Iris pigment epithelial cell (primary cell): ENCODE results near the gene KRR1.
"Not testable (repeated sequence)": the region's sequence is repeated elsewhere in the genome, so short reads cannot be mapped to it uniquely, and the experiment has no call there.

Source experiments
- DNase-seq: peaks from one replicate; pipeline ENCODE4 v3.0.0-alpha.2; 2011; ENCODE audit warnings: low read depth

Gene KRR1

GRCh38 chr12:75477137-75477536, 34.3 kb downstream of the KRR1 start:
- no peak for DNase-seq

GRCh38 chr12:75476071-75476470, 35.3 kb downstream of the KRR1 start:
- DNase-seq, result no peak

- DNase-seq, result no peak
Measured at GRCh38 chr12:75474116-75474515, 37.3 kb downstream of the KRR1 start.

GRCh38 chr12:75471902-75472890, 39.2 kb downstream of the KRR1 start:
- DNase-seq, result no peak

- DNase-seq, result no peak
Measured at GRCh38 chr12:75460204-75460603, 51.2 kb downstream of the KRR1 start.

- DNase-seq, result no peak
Measured at GRCh38 chr12:75459755-75460154, 51.7 kb downstream of the KRR1 start.

GRCh38 chr12:75457866-75458265, 53.5 kb downstream of the KRR1 start:
- not testable (repeated sequence) for DNase-seq

GRCh38 chr12:75457191-75457590, 54.2 kb downstream of the KRR1 start:
- DNase-seq, result peak; percentile 27

GRCh38 chr12:75455839-75456238, 55.6 kb downstream of the KRR1 start:
- DNase-seq, result no peak

- peak; percentile 77 for DNase-seq
Measured at GRCh38 chr12:75452675-75453330, 58.6 kb downstream of the KRR1 start.

- peak; percentile 17 for DNase-seq
Measured at GRCh38 chr12:75447691-75448393, 63.6 kb downstream of the KRR1 start.

GRCh38 chr12:75446857-75447256, 64.6 kb downstream of the KRR1 start:
- DNase-seq, result peak; percentile 79

GRCh38 chr12:75445137-75445507, 66.3 kb downstream of the KRR1 start:
- DNase-seq, result not testable (repeated sequence)

GRCh38 chr12:75444429-75445136, 66.8 kb downstream of the KRR1 start:
- DNase-seq, result peak; percentile 64

GRCh38 chr12:75443709-75444108, 67.7 kb downstream of the KRR1 start:
- DNase-seq, result peak; percentile 29

GRCh38 chr12:75442454-75442853, 69.0 kb downstream of the KRR1 start:
- DNase-seq, result not testable (repeated sequence)

GRCh38 chr12:75441687-75442449, 69.5 kb downstream of the KRR1 start:
- DNase-seq, result not testable (repeated sequence)
